KOPT-K1 (cell line): Measurements from ENCODE around the gene DHX9.

Source experiments
- H3K27ac ChIP-seq: fragments of 200-600 bp; sonication (generic); 2 replicates; pipeline ENCODE4 v1.5.1; 2016; ENCODE audit warnings: antibody characterized with exemption, mild to moderate bottlenecking, low read depth, low read length; ENCODE audit not compliant: poor library complexity, severe bottlenecking
- H3K36me3 ChIP-seq: fragments of 200-600 bp; sonication (generic); 2 replicates; pipeline ENCODE4 v1.5.1; 2017; ENCODE audit warnings: antibody characterized with exemption, mild to moderate bottlenecking, low read length, moderate library complexity; ENCODE audit not compliant: insufficient read depth
- H3K9me3 ChIP-seq: fragments of 200-600 bp; sonication (generic); 2 replicates; pipeline ENCODE4 v1.5.1; 2017; ENCODE audit warnings: antibody characterized with exemption, low read length, mild to moderate bottlenecking; ENCODE audit not compliant: insufficient read depth, poor library complexity, severe bottlenecking

Gene DHX9

GRCh38 chr1:182839209-182840066, at the start of gene DHX9:
TSS of gene DHX9 (plus strand) at chr1:182839347. CDS start at chr1:182842567, 3,220 bp downstream.
- Histone ChIP-seq H3K36me3 (peaks cover 43% of the 10 kb centered on the region), H3K27ac (peak within 1 kb of the TSS; percentile 83), H3K9me3 (no peaks in the 10 kb centered on the region)

GRCh38 chr1:182791281-182792179, 47.6 kb upstream of the DHX9 start:
- no peak overlapping the region for H3K27ac ChIP-seq
- no peaks in the 10 kb centered on the region for H3K36me3 ChIP-seq
- no peaks in the 10 kb centered on the region for H3K9me3 ChIP-seq

GRCh38 chr1:182794091-182794490, 45.1 kb upstream of the DHX9 start:
- Histone ChIP-seq H3K27ac (no peak overlapping the region), H3K9me3 (no peaks in the 10 kb centered on the region), H3K36me3 (no peaks in the 10 kb centered on the region)

DNA sequence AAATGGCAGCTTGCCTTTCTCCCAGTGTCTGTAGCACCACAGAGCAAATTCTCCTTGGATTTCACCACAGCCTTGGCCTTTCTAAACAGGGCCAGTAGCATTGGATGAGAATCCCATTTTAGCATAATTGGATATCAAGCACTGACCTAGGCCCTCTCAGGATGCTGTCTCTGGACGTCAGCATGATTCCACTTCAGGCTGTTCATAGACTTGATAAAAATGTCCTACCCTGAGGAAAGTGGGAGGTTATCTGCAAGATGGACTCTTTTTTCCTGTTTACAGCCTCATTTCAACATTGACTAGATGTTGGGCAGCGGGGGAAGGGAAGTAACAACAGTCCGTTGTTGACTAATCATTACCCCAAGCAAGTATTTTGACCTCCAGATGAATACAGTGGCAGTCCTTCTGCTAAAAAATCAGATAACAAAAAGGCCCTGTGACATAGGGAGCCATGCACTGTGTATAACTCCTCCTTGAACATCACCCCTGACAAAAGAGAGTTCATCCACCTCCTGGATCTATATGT, 44.4 kb upstream of the DHX9 start:
- H3K27ac ChIP-seq, result no peak overlapping the region
- H3K36me3 ChIP-seq, result no peaks in the 10 kb centered on the region
- H3K9me3 ChIP-seq, result no peaks in the 10 kb centered on the region

GRCh38 chr1:182795563-182796228, 43.5 kb upstream of the DHX9 start:
- Histone ChIP-seq H3K36me3 (no peaks in the 10 kb centered on the region), H3K9me3 (no peaks in the 10 kb centered on the region), H3K27ac (no peak overlapping the region)

DNA sequence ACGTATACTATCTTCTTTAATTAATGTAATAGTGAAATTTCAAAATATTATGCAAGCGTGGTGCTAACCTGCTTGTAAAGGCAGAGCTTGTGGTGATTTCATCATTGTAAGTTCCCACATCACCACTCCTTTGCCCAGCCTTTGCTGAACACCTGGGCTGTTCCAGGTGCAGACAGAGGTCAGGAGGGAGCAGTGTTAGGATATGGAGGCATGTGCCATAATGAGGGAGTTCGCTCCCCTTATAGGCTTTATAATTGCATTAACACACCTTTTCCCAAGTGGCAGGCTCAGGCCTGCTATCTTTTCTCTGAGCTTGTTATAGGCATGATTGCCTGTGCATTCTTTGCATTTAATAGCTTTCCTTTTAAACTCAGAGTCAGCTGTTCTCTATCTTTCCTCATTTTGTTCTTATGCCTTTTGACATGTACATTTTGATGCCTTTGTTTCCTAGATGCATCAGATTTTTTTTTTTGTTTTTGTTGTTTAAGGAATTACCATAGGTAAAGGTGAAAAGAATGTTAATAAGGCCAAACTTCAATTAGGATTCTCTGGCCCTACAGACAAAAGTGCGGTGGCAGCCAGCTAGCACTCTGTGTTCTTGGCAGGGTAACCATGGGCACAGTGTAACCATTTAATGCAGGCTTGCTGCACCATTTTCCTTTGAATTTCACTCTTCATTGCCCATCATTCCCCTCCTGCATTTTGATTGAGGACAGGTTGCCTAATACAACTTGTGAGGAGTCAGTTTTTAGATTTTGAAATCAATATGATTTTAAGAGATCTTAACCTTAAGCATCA, 36.9 kb upstream of the DHX9 start:
- Histone ChIP-seq H3K36me3 (no peaks in the 10 kb centered on the region), H3K27ac (no peak overlapping the region)

DNA sequence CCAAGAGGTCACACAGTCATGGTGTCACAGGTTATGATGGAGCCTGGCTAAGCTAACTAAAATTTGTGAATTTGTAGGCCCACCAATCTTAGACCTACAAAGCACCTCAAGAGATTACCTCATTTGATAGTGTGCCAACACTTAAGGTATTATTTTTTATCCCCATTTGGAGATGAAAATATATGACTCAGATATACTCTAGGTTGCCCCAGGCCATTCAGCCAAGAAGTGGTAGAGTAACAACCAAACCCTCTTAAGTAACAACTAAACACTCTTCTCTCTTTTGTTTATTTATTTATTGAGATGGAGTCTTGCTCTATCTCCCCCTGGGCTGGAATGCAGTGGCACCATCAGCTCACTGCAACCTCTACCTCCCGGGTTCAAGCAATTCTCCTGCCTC, 35.3 kb upstream of the DHX9 start:
- no peaks in the 10 kb centered on the region for H3K9me3 ChIP-seq
- H3K36me3 ChIP-seq, result no peaks in the 10 kb centered on the region
- no peak overlapping the region for H3K27ac ChIP-seq

More for the DNA sequence above, 36.9 kb upstream of the DHX9 start:
- H3K9me3 ChIP-seq, result no peaks in the 10 kb centered on the region

DNA sequence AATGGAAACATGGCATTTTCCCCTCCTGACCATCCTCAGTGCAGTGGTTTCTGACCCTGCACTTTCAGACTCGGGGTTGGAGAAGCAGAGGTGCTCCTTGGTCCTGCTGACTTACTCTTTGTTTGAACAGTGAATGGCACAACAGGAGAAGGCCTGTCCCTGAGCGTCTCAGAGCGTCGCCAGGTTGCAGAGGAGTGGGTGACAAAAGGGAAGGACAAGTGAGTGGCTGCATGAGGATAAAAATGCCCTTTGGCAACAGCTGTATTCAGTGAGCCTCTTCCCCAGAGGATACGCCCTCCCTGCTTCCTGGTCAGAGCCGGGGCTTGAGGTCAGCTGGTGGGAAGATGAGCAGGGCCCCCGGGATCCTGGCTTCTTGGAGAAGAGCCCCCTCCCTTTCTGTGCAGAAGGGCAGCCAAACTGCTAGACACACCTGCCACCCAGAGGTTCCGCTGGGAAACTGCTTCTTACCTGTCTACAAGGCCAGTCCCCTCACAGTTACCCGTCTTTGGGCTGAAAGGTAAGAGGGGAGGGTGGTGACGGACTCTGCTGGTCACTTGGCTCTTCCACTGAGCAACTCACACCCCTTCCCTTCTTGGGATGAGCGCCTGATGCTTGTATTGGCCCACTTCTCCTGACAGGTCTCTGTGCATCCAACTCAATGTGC, 33.0 kb upstream of the DHX9 start:
- Histone ChIP-seq H3K27ac (no peak overlapping the region), H3K36me3 (no peaks in the 10 kb centered on the region), H3K9me3 (no peaks in the 10 kb centered on the region)

DNA sequence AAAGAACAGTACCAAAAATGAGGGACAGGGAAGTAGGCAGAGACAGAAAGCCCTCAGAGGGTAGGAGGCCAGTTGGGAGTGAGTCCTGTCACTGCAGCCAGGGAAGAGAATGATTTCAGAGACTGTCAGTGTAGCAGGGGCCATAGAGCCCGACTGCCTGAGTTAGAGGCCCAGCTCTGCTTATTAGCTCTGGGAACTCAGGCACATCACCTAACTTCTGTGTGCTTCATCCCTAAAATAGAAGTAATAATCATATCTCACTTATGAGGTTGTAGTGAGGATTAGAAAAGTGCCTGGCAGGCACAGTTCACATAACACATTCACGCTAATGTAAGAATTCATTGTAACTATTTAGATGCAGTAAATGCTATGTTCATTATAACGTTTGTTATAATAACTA, 31.2 kb upstream of the DHX9 start:
- no peaks in the 10 kb centered on the region for H3K36me3 ChIP-seq
- H3K27ac ChIP-seq, result no peak overlapping the region
- no peaks in the 10 kb centered on the region for H3K9me3 ChIP-seq

- Histone ChIP-seq H3K27ac (no peak overlapping the region), H3K36me3 (no peaks in the 10 kb centered on the region), H3K9me3 (no peaks in the 10 kb centered on the region)
These were observed 29.7 kb upstream of the DHX9 start for GRCh38 chr1:182809414-182809957.

- Histone ChIP-seq H3K27ac (no peak overlapping the region), H3K9me3 (no peaks in the 10 kb centered on the region), H3K36me3 (no peaks in the 10 kb centered on the region)
These were observed 27.0 kb upstream of the DHX9 start for GRCh38 chr1:182811975-182812722.

GRCh38 chr1:182816863-182817262, 22.3 kb upstream of the DHX9 start:
- H3K27ac ChIP-seq, result no peak overlapping the region
- no peaks in the 10 kb centered on the region for H3K9me3 ChIP-seq
- H3K36me3 ChIP-seq, result no peaks in the 10 kb centered on the region

DNA sequence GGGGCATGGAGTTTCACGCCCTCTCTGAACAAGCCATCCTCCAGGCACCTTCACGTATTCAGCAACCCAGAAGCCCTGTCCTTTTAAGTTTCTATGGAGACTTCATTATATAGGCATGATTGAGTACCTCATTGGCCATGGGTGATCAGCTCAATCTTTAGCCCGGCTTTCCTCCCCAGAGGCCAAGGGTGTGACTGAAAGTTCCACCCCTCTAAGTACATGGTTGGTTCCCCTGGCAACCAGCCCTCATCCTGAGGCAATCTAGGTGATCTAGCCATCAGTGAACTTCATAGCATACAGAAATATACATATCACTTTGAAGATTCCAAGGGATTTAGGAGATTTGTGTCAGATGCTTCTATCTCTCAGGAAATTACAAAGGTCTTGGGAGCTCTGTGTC, 21.3 kb upstream of the DHX9 start:
- H3K36me3 ChIP-seq, result no peaks in the 10 kb centered on the region
- H3K27ac ChIP-seq, result no peak overlapping the region
- no peaks in the 10 kb centered on the region for H3K9me3 ChIP-seq
